ENCODE measurements around the gene SRC. TPM values are rescaled to one million over a fixed set of nuclear protein-coding genes. Genes with fewer than 3 reads are reported as not detected.

The SRC gene
- total and polyA plus RNA-seq, 2 donors: 26.9 to 53.2 TPM

- H3K4me3 ChIP-seq (ENCODE audit: low read depth, low read length): no peak overlapping the region
- no peak for DNase-seq (ENCODE audit: extremely low spot score)
- whole genome bisulfite sequencing: 77% methylated on average over 19 of the region's 19 CpGs
- H3K36me3 ChIP-seq (ENCODE audit: insufficient read depth): no peaks in the 10 kb centered on the region
- H3K27ac ChIP-seq (ENCODE audit: low read depth): no peak overlapping the region
- H3K4me1 ChIP-seq (ENCODE audit: insufficient read depth): no peaks in the 10 kb centered on the region
These were observed 48.8 kb downstream of the SRC start for GRCh38 chr20:37394543-37395409.

- Histone ChIP-seq H3K4me3 (ENCODE audit: low read depth, low read length) (no peak overlapping the region), H3K27ac (ENCODE audit: low read depth) (no peak overlapping the region), H3K36me3 (ENCODE audit: insufficient read depth) (no peaks in the 10 kb centered on the region), H3K4me1 (ENCODE audit: insufficient read depth) (no peaks in the 10 kb centered on the region)
- 59% methylated on average over 9 of the region's 9 CpGs for WGBS
- no peak for DNase-seq (ENCODE audit: extremely low spot score)
These were observed 49.5 kb downstream of the SRC start for GRCh38 chr20:37395410-37395797.

- no peaks in the 10 kb centered on the region for H3K36me3 ChIP-seq (ENCODE audit: insufficient read depth)
- 57% methylated on average over 22 of the region's 22 CpGs for WGBS
- no peak for DNase-seq (ENCODE audit: extremely low spot score)
These were observed 50.0 kb downstream of the SRC start for GRCh38 chr20:37395921-37396415.

GRCh38 chr20:37396416-37397075 is 50.6 kb downstream of the SRC start:
- H3K27ac ChIP-seq (ENCODE audit: low read depth): no peak overlapping the region
- no peaks in the 10 kb centered on the region for H3K36me3 ChIP-seq (ENCODE audit: insufficient read depth)
- peak; percentile 58 for DNase-seq (ENCODE audit: extremely low spot score)
- no peaks in the 10 kb centered on the region for H3K4me1 ChIP-seq (ENCODE audit: insufficient read depth)
- 57% methylated on average over 20 of the region's 20 CpGs for WGBS
- H3K4me3 ChIP-seq (ENCODE audit: low read depth, low read length): no peak overlapping the region

More at GRCh38 chr20:37395921-37396415, 50.0 kb downstream of the SRC start:
- no peak overlapping the region for H3K4me3 ChIP-seq (ENCODE audit: low read depth, low read length)
- no peak overlapping the region for H3K27ac ChIP-seq (ENCODE audit: low read depth)
- H3K4me1 ChIP-seq (ENCODE audit: insufficient read depth): no peaks in the 10 kb centered on the region

- no peak overlapping the region for H3K27ac ChIP-seq (ENCODE audit: low read depth)
- WGBS: 85% methylated on average over 24 of the region's 24 CpGs
- no peak for DNase-seq (ENCODE audit: extremely low spot score)
- no peaks in the 10 kb centered on the region for H3K36me3 ChIP-seq (ENCODE audit: insufficient read depth)
- no peaks in the 10 kb centered on the region for H3K4me1 ChIP-seq (ENCODE audit: insufficient read depth)
- no peak overlapping the region for H3K4me3 ChIP-seq (ENCODE audit: low read depth, low read length)
These were observed 51.4 kb downstream of the SRC start for GRCh38 chr20:37397076-37397953.

- no peak for DNase-seq (ENCODE audit: extremely low spot score)
- 84% methylated on average over 30 of the region's 30 CpGs for WGBS
- no peak overlapping the region for H3K27ac ChIP-seq (ENCODE audit: low read depth)
- H3K4me3 ChIP-seq (ENCODE audit: low read depth, low read length): no peak overlapping the region
- no peaks in the 10 kb centered on the region for H3K4me1 ChIP-seq (ENCODE audit: insufficient read depth)
- no peaks in the 10 kb centered on the region for H3K36me3 ChIP-seq (ENCODE audit: insufficient read depth)
These were observed 52.2 kb downstream of the SRC start for GRCh38 chr20:37397954-37398749.

GRCh38 chr20:37398750-37399621 is 53.0 kb downstream of the SRC start:
- 86% methylated on average over 15 of the region's 15 CpGs for WGBS
- Histone ChIP-seq H3K27ac (ENCODE audit: low read depth) (no peak overlapping the region), H3K4me3 (ENCODE audit: low read depth, low read length) (no peak overlapping the region), H3K4me1 (ENCODE audit: insufficient read depth) (no peaks in the 10 kb centered on the region), H3K36me3 (ENCODE audit: insufficient read depth) (no peaks in the 10 kb centered on the region)
- DNase-seq (ENCODE audit: extremely low spot score): no peak

GRCh38 chr20:37401282-37401929 is 55.5 kb downstream of the SRC start:
- 91% methylated on average over 9 of the region's 9 CpGs for WGBS
- Histone ChIP-seq H3K4me1 (ENCODE audit: insufficient read depth) (no peaks in the 10 kb centered on the region), H3K4me3 (ENCODE audit: low read depth, low read length) (no peak overlapping the region), H3K27ac (ENCODE audit: low read depth) (no peak overlapping the region), H3K36me3 (ENCODE audit: insufficient read depth) (no peaks in the 10 kb centered on the region)
- no peak for DNase-seq (ENCODE audit: extremely low spot score)

GRCh38 chr20:37401930-37402675 is 56.2 kb downstream of the SRC start:
- Histone ChIP-seq H3K4me1 (ENCODE audit: insufficient read depth) (no peaks in the 10 kb centered on the region), H3K4me3 (ENCODE audit: low read depth, low read length) (no peak overlapping the region), H3K27ac (ENCODE audit: low read depth) (no peak overlapping the region), H3K36me3 (ENCODE audit: insufficient read depth) (no peaks in the 10 kb centered on the region)
- 87% methylated on average over 30 of the region's 30 CpGs for WGBS
- no peak for DNase-seq (ENCODE audit: extremely low spot score)

GRCh38 chr20:37403107-37404033 is 57.4 kb downstream of the SRC start:
- Histone ChIP-seq H3K36me3 (ENCODE audit: insufficient read depth) (no peaks in the 10 kb centered on the region), H3K4me3 (ENCODE audit: low read depth, low read length) (no peak overlapping the region), H3K27ac (ENCODE audit: low read depth) (no peak overlapping the region), H3K4me1 (ENCODE audit: insufficient read depth) (no peaks in the 10 kb centered on the region)
- 93% methylated on average over 37 of the region's 37 CpGs for WGBS
- DNase-seq (ENCODE audit: extremely low spot score): no peak
